ENCODE results near the gene PGAM2.

PGAM2 gene

GRCh38 chr7:44064791-44065430 is 456 bp downstream of the PGAM2 start:
- DNase-seq (ENCODE audit: low spot score) = no peak

DNA sequence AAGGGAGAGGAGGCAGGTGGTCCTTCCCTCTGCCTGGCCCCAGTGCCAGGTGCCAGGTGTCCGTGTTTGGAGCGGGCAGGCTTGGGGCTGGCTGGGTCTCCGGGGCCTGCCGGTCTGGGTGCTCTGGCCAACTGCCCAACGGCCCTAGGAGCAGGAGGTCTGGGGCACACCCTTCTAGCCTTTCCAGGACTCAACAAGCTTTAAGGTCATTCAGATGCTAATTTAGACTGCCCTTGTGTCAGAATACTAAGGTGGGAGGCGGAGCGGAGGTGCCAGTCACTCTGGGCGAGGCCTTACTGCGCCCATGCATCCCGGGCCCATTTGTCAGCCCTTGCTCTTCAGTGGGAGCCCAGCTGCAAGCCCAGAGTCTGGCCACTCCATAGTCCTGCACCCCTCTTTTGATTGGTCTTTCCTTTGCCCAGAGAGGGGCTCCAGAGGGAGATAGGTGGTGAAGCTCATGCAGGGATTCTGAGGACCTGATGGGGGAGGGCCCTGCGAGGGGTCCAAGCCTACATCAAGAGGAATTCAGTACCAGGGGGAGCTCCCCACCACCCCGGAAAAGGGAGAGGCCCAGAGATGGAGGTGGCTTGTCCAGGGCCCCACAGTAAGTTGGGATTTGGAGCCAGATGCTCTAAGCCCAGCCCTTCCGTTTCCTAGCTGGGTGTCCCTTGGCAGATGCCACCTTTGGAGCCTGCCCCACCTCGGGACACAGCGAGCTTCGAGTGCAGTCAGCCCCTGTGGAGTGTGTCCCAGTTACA is 1.3 kb downstream of the PGAM2 start:
- no peak for DNase-seq (ENCODE audit: low spot score)

DNA sequence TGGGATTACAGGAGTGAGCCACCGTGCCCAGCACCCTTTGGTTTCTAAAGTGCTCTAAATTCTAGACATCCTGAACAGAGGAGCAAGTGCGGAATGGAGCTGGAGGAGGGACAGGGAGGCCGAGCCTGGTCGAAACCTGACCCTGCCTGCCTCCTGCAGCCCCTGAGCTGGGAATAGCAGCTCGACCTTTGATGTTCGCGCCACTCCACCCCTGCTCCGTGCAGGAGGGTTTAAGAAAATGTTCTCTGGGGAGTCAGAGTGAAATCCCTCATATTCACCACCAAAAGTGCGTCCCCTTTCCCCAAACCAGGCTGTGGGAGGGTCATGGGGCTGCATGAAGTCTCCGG is 1.8 kb downstream of the PGAM2 start:
- no peak for DNase-seq (ENCODE audit: low spot score)

DNA sequence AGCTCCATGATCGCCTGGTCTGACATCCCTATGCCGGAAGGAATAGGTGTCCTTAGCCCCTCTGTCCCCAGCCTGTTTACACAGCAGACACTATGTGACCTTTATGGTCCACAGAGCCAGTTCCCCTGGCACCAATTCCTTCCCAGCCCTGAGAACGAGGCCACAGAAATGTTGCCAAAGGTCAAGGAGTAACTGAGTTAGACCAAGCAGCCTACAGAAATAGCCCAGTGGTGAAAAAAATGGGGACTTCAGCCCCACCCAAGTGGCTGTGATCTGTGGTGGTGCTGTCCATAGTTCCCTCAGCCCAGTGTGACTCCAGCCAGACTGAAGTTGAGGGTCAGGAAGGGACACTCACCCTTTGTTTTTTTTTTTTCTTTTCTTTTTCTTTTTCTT is 2.5 kb downstream of the PGAM2 start:
- DNase-seq (ENCODE audit: low spot score) = no peak

GRCh38 chr7:44062180-44062902 is 3.0 kb downstream of the PGAM2 start:
- DNase-seq (ENCODE audit: low spot score) = no peak

DNA sequence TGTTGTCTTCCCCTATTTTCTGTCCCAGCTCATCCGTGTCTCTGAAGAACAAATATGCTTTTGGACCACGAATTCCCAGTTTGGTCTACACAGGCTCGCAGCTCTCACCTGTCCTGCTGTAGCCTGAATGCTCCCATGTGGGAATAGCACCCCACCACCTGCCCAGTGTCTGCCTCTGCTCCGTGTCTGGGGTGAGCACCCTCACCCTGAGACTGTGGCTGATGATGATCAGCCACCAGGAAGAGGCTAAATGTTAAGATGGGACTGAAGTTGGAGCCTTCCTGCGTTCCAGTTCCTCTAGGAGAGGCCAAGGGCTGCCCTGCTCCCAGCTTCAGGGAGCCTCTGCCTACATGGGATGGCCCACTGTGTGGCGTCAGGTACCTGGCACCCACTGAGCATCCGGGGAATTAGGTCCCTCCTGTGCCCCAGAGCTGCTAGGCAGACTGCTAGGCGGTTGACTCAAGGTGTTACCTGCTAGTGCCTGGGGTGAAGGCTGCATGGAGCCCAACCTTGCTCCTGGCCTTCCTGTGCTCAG is 3.7 kb downstream of the PGAM2 start:
- DNase-seq (ENCODE audit: low spot score) = no peak

GRCh38 chr7:44060948-44061644 is 4.3 kb downstream of the PGAM2 start:
- no peak for DNase-seq (ENCODE audit: low spot score)

GRCh38 chr7:44060091-44060947 is 5.0 kb downstream of the PGAM2 start:
- DNase-seq (ENCODE audit: low spot score) = no peak

- no peak for DNase-seq (ENCODE audit: low spot score)
Observed at GRCh38 chr7:44059219-44060090, 5.9 kb downstream of the PGAM2 start.

DNA sequence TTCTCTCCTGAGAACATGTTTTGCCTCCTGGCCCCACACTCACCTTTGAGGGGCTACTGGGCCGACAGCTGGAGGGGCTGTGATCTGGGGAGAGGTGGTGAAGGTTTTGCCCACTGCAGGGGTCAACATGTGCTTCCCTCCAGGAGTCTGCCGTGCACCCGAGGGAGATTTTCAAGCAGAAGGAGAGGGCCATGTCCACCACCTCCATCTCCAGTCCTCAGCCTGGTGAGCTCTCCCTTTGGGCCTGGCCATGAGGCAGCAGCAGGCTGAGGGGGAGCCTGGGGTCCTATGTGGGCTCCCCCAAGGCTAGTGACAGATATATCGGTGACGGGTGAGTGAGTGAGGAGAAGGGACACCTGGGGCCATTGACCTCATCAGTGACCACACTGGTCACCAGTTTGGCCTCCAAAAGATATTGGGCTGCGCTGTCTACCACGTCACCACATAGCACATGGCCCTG is 6.6 kb downstream of the PGAM2 start:
- DNase-seq (ENCODE audit: low spot score) = no peak

DNA sequence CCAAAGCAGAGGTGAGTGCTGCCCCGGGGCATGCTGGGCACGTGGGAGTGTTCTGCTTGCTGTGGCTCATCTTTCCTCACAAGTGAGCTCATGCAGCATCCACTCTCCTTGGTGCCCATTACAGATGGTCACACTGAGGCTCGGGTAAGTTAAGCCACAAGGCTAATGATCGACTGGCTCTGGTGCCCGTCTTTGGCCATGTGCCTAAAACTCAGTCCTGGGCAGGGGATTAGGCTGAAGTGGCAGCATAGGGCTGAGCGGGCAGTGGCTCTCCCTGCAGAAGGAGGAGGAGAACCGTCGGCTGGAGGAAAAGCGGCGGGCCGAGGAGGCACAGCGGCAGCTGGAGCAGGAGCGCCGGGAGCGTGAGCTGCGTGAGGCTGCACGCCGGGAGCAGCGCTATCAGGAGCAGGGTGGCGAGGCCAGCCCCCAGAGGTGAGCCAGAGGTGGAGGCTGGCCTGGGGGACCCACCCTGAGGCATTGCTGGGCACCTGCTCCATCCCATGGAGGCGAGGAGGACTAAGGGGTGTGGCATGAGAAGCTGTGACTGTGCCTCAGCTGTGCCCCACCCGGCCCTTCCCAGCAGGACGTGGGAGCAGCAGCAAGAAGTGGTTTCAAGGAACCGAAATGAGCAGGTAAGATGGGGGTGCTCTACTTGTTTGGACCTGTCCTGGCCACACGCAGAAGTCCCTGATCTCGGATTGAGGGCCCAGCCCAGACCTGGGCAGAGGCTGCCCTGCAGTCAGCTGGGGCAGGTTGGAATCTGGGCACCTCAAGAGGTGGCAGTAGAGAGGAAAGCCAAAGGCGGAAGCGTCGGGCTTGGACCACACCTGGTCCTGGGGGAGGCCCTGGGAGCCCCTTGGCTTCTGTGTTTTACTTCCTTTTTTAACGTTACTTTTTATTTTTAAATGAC is 7.3 kb downstream of the PGAM2 start:
- DNase-seq (ENCODE audit: low spot score) = no peak

- DNase-seq (ENCODE audit: low spot score) = no peak
Observed at GRCh38 chr7:44057181-44057848, 8.1 kb downstream of the PGAM2 start.

GRCh38 chr7:44056681-44057080 is 8.7 kb downstream of the PGAM2 start:
- no peak for DNase-seq (ENCODE audit: low spot score)

- DNase-seq (ENCODE audit: low spot score) = no peak
Observed at GRCh38 chr7:44052771-44053365, 12.5 kb downstream of the PGAM2 start.

GRCh38 chr7:44051611-44052220 is 13.7 kb downstream of the PGAM2 start:
- DNase-seq (ENCODE audit: low spot score) = no peak

DNA sequence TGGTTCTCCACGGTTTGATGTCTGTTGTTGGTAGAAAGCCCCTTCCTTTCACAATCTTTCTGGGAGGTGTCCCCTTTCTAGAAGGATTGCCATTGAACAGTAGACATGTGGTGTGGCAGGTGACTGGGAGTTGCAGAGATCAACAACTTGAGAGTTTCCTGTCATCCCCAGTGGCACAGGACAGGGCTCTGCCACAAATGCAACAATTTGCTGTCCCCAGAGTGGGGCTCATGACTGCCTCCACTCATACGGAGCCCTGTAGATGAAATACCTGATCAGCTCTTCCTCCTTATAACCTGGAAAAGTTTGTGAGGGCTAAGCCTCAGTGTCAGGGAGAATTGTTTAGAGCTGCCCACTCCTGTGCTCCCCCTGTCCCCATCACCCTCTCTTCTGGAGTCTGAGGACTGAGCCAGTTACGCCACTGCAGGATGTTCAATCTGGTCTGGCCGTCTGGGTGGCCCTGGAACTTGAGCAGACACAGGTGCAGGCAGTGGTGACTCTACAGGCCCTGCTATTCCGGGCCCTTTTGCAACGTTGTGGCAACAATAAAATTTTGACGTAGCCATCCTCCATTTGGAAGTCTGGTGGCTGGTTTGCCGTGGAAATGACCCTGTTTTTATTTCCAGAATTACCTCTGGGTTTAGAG is 14.3 kb downstream of the PGAM2 start:
- no peak for DNase-seq (ENCODE audit: low spot score)
